Gastroesophageal sphincter (tissue), 4 donors: Measurements from ENCODE around the gene TECPR1. TPM values are rescaled to one million over a fixed set of nuclear protein-coding genes. Genes with fewer than 3 reads are reported as not detected.
A peak's percentile ranks its signal among the peaks of the same experiment; 100 is the strongest.

ENCODE experiments used
- ATAC-seq: fragments of 150-250 bp; one replicate; pipeline ENCODE4 v1.9.1; 2016; ENCODE audit warnings: mild to moderate bottlenecking, moderate library complexity
- H3K27ac ChIP-seq, 4 donors: fragments of 200-600 bp; sonication (generic) in 3 of 4; 1 replicate in 3 of 4; 2 replicates in 1 of 4; pipeline ENCODE4 v1.5.1; 2016 to 2019
- H3K27me3 ChIP-seq: fragments of 200-600 bp; sonication (generic); one replicate; pipeline ENCODE4 v1.5.1; 2019
- H3K36me3 ChIP-seq, 2 donors: fragments of 200-600 bp; sonication (generic); one replicate each; pipeline ENCODE4 v1.5.1; 2019; ENCODE audit warnings: control low read depth in 1 of 2
- H3K4me1 ChIP-seq, 3 donors: fragments of 200-600 bp; sonication (generic); 1 replicate in 2 of 3; 2 replicates in 1 of 3; pipeline ENCODE4 v1.5.1; 2016 to 2019; ENCODE audit warnings: control low read depth in 2 of 3
- H3K4me3 ChIP-seq, 2 donors: fragments of 200-600 bp; sonication (generic); one replicate each; pipeline ENCODE4 v1.5.1; 2019; ENCODE audit warnings: mild to moderate bottlenecking in 1 of 2, moderate library complexity in 1 of 2
- H3K9me3 ChIP-seq, 3 donors: fragments of 200-600 bp; sonication (generic); one replicate each; pipeline ENCODE4 v1.5.1; 2017 to 2019; ENCODE audit warnings: control low read depth in 2 of 3
- EP300 ChIP-seq: sonication (generic); formaldehyde crosslinking; IDR thresholded peaks from one replicate; pipeline ENCODE4 v1.6.1; 2017; ENCODE audit warnings: antibody characterized with exemption, mild to moderate bottlenecking
- POLR2A ChIP-seq, 2 donors: fragments of 450-650 bp; IDR thresholded peaks; one replicate each; pipeline ENCODE4 v1.6.1; 2017; ENCODE audit warnings: antibody characterized with exemption in 2 of 2, mild to moderate bottlenecking in 2 of 2, moderate library complexity in 1 of 2
- POLR2AphosphoS5 ChIP-seq: sonication (generic); formaldehyde crosslinking; IDR thresholded peaks from one replicate; pipeline ENCODE4 v1.6.1; 2017; ENCODE audit warnings: antibody characterized with exemption
- WGBS, 2 donors: methylation state at CpG; one replicate each; pipeline ENCODE4 v1.1.5; 2018; ENCODE audit warnings: low coverage in 1 of 2; 5-methylcytosine and 5-hydroxymethylcytosine counted together
- total RNA-seq, 4 donors: library from RNA; depleted of rRNA; stranded (reverse); fragments of >200 nt; gene quantifications; one replicate each; pipeline ENCODE4 v1.1.0, GENCODE V29; 2016
- TF ChIP-seq, protein P1 (sequence below), 4 experiments: fragments of 200-600 bp in 2 of 4; fragments of 450-650 bp in 2 of 4; sonication (generic) in 1 of 4; IDR thresholded peaks; one replicate each; pipeline ENCODE4 v1.5.1; 2017 to 2019; ENCODE audit warnings: antibody characterized with exemption in 4 of 4, mild to moderate bottlenecking in 2 of 4, moderate library complexity in 2 of 4

TECPR1 gene
- total RNA-seq, 4 donors from 2014 or later = 18.6 to 22.3 (median 20.4) TPM

- no peak for ATAC-seq
- Histone ChIP-seq H3K9me3 (no peaks in the 10 kb centered on the region), H3K4me3 (no peak overlapping the region), H3K27me3 (no peaks in the 10 kb centered on the region), H3K36me3 (peaks cover 0 to 87% of the 10 kb centered on the region in 2 donors), H3K4me1 (peaks cover 0 to 52% (median 17%) of the 10 kb centered on the region in 3 donors), H3K27ac (no peak overlapping the region)
- WGBS, 2 donors = 80% methylated on average over 5 of the region's 7 CpGs; no CpG with 5 or more reads in 1 of the 2 donors
- TF ChIP-seq EP300 (no peak), POLR2AphosphoS5 (no peak), POLR2A (IDR thresholded peaks at IDR 0.05) (no peak)
- TF ChIP-seq, protein P1, sequence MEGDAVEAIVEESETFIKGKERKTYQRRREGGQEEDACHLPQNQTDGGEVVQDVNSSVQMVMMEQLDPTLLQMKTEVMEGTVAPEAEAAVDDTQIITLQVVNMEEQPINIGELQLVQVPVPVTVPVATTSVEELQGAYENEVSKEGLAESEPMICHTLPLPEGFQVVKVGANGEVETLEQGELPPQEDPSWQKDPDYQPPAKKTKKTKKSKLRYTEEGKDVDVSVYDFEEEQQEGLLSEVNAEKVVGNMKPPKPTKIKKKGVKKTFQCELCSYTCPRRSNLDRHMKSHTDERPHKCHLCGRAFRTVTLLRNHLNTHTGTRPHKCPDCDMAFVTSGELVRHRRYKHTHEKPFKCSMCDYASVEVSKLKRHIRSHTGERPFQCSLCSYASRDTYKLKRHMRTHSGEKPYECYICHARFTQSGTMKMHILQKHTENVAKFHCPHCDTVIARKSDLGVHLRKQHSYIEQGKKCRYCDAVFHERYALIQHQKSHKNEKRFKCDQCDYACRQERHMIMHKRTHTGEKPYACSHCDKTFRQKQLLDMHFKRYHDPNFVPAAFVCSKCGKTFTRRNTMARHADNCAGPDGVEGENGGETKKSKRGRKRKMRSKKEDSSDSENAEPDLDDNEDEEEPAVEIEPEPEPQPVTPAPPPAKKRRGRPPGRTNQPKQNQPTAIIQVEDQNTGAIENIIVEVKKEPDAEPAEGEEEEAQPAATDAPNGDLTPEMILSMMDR (IDR thresholded peaks at IDR 0.05) = no peak
Observed at GRCh38 chr7:98291717-98292116, 39.7 kb upstream of the TECPR1 start.

- Histone ChIP-seq H3K4me3 (no peak overlapping the region), H3K36me3 (peaks cover 0 to 75% of the 10 kb centered on the region in 2 donors), H3K27me3 (no peaks in the 10 kb centered on the region), H3K4me1 (peaks cover 9 to 63% (median 40%) of the 10 kb centered on the region in 3 donors), H3K9me3 (no peaks in the 10 kb centered on the region), H3K27ac (peak overlapping the region in 1 of 4 donors; percentile 45)
- ATAC-seq = no peak
- WGBS, 2 donors = no CpG with 5 or more reads among the region's 4 CpGs
- no peak for TF ChIP-seq POLR2AphosphoS5
- TF ChIP-seq, protein P1 (IDR thresholded peaks at IDR 0.05) = no peak
- no peak for TF ChIP-seq POLR2A (IDR thresholded peaks at IDR 0.05)
- TF ChIP-seq EP300 = no peak
Observed at GRCh38 chr7:98289333-98289875, 37.4 kb upstream of the TECPR1 start.

DNA sequence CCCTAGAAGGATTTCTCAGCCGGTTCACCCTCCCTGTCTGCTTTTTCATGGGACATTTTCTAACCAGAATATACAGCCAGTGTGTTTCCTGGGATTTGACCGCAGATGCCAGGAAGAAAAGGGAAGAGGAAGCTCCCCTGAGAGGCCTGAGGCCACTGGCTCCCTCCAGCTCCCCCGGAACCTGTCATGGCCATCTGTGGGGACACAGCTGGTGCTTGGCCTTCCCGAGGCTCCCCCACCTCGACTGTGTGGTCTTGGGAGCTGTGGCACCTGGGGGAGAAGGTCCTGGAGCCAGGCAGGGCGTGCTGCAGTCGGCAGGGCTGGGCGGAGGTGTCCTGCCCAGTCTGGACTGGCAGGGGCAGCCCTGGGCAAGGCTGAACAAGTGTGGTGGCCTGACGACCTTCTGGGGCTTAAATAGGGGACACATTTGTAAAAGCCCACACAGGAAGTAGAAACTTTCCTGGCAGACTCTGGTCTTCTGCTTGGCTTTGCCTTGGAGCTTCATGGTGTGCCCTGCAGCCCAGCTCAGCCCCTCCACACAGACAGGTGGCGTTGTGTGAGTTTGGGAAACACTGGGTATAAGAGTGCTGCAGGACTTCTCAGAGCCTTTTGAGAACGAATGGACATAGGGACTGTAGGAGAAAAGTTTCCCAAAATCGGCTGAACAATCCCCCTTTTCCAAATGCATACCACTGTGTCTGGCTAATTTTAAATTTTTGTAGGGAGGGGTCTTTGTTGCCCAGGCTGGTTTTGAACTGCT is 36.2 kb upstream of the TECPR1 start:
- no peaks in the 10 kb centered on the region for H3K27me3 ChIP-seq
- no peak overlapping the region for H3K4me3 ChIP-seq
- 55 to 79% methylated on average over 2 to 3 of the region's 12 CpGs for WGBS, 2 donors
- TF ChIP-seq EP300 (no peak), POLR2AphosphoS5 (no peak), POLR2A (IDR thresholded peaks at IDR 0.05) (no peak)
- TF ChIP-seq, protein P1 (IDR thresholded peaks at IDR 0.05) = no peak
- H3K27ac ChIP-seq = peak overlapping the region in 2 of 4 donors; percentile 96 to 99
- H3K36me3 ChIP-seq = peaks cover 0 to 63% of the 10 kb centered on the region in 2 donors
- no peaks in the 10 kb centered on the region for H3K9me3 ChIP-seq
- ATAC-seq = no peak
- H3K4me1 ChIP-seq = peaks cover 9 to 75% (median 51%) of the 10 kb centered on the region in 3 donors

DNA sequence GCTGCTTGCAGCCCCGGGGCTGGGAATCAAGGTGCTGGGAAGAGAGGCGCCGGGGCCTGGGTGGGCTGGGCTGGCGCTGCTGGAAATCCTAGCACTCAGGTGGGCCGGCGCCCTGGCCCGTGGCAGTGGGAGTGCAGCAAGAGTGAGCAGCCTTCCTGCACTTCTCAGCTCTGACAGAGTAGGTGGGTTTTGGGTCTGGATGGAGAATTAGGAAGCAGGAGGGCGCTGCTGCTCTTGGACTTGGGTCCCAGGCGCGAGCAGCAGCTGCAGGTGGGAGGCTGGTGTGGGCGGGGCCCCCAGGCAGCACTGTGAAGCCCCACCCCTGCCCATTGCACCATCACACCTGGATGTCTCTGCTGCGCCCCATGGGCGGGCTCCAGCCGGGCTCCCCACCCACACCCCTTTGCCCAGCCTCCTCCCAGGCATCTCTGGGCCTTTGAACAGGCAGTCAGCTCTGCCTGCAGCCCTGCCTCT is 35.5 kb upstream of the TECPR1 start:
- H3K9me3 ChIP-seq = no peaks in the 10 kb centered on the region
- H3K27ac ChIP-seq = peak overlapping the region in 3 of 4 donors; percentile 93 to 99 (median 96)
- peaks cover 0 to 56% of the 10 kb centered on the region in 2 donors for H3K36me3 ChIP-seq
- peaks cover 9 to 82% (median 56%) of the 10 kb centered on the region in 3 donors for H3K4me1 ChIP-seq
- H3K4me3 ChIP-seq = peak overlapping the region in 1 of 2 donors; percentile 99
- WGBS, 2 donors = 80% methylated on average over 1 of the region's 14 CpGs; no CpG with 5 or more reads in 1 of the 2 donors
- H3K27me3 ChIP-seq = no peaks in the 10 kb centered on the region
- no peak for ATAC-seq
- TF ChIP-seq POLR2A (IDR thresholded peaks at IDR 0.05) (no peak), POLR2AphosphoS5 (no peak), EP300 (no peak)
- TF ChIP-seq, protein P1 (IDR thresholded peaks at IDR 0.05) = no peak
